DMS53 treated with DMSO at 0.1 percent for 48 hours (cell line): Measurements from ENCODE around the gene TLE3.

Source experiments
- DNase-seq: peaks from one replicate; lab custom pipeline; 2025; ENCODE audit not compliant: unreplicated experiment; lab: John Stamatoyannopoulos, UW

TLE3 gene

DNA sequence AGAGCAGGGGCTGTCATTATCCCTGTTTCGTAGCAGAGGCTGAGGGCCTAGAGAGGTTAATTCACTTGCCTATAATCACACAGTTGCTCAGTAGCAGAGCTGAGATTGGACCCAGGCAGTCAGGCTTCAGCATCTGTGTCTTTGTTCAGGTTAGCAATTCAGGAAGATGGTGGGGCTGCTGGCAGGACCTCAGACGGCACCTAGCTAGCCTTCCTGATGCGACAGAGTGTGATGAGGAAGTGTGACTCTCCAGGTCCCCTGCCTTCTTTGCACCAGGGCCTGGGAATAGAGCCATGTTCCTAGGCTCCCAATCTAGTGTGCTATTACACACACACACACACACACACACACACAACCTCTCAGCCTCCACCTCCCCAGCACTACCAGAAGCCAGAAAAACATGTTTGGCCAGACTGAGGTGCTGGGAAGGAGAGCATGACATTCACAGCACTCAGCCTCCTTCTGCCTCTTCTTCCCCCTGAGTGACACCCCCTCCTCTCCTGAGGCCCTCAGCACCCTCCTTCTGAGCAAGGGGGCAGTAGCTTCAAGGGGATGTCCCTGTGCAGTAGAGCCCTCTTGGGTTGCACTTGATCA is 88.9 kb downstream of the TLE3 start:
- DNase-seq, result no peak

DNA sequence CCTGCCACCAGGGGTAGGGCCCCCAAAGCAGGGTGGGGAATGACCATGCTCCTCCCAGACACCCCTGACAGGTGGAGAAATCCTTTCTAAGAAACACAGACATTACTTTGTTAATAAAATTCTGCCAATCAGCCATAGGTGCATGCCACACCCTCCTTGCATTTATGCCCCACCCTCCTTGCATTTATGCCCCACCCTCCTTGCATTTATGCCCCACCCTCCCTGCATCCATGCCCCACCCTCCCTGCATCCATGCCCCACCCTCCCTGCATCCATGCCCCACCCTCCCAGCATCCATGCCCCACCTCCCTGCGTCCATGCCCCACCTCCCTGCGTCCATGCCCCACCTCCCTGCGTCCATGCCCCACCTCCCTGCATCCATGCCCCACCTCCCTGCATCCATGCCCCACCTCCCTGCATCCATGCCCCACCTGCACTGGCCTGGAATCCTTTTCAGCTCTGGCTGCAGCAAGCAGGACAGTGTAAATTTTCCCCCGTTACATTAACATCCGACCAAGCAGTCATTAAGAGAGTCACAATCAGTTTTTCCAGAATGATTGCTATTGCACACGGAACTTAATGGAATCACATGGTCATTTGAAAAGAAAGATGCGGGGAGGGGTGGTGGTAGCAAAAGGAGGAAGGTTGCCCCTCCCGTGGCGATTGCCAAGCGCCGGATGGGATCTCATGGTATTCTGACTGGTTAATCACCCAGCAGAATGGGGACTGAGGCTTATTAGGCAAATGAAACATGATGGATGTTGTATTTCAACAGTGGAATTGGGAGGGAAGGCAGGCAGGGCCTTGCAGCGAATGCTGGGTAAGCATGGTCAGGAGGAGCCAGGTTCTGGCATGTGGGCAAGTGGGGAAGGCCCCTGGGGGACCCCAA is 91.2 kb downstream of the TLE3 start:
- DNase-seq, result no peak

DNA sequence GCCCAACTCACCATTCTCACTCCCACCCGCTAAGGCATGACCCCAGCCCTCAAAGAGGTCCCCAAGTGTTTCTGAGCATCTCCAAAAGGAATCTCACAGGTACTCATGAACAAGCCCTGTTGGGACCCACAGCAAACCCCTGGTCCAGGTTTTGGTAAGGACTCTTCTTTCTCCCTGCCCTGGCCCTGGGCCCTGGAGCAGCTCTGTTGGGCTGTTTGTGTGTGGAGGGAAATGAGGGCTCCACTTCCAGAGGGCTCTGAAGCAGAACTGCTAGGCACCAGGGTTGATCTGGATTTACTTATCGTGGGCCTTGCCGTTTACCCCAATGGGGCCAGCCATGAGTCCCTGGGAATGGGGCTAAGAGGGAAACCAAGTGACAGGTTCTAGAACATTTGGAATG is 92.9 kb downstream of the TLE3 start:
- DNase-seq, result no peak

DNA sequence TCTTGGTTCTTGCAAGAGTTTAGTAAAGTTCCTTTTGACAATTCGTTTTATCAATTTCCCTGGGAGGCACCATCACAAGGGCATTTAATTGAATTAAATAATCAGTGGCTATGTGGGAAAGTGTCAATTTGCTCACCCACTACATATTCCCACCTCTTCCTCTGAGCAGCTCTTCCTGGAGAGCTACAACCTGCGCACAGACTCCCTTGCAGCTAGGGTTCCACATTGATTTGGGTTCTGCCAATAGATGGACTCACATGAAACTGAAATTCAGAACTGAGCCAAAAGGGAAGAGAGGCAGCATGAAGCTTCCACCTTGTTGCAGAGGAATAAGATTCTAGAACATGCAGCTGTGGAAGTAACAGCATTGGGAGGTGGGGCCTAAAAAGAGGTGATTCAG is 94.8 kb downstream of the TLE3 start:
- no peak for DNase-seq

DNA sequence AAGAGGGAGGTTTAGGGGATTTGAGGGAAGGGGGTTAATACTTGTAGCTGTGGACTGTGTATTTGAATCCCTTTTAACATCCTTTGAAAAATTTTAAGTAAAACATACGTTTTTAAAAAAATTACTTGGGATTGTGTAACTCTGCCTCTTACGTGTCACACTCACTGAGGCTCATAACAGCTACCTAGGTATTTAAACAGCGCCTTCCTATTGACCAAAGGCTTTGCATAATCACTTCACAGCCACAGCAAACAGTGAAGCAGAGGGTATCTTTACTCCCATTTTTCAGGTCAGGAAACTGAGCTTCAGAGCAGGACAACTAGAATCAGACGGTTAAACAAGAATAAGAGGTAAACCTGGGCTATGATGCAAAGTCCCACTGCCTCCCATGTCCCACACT is 95.9 kb downstream of the TLE3 start:
- DNase-seq, result no peak

DNA sequence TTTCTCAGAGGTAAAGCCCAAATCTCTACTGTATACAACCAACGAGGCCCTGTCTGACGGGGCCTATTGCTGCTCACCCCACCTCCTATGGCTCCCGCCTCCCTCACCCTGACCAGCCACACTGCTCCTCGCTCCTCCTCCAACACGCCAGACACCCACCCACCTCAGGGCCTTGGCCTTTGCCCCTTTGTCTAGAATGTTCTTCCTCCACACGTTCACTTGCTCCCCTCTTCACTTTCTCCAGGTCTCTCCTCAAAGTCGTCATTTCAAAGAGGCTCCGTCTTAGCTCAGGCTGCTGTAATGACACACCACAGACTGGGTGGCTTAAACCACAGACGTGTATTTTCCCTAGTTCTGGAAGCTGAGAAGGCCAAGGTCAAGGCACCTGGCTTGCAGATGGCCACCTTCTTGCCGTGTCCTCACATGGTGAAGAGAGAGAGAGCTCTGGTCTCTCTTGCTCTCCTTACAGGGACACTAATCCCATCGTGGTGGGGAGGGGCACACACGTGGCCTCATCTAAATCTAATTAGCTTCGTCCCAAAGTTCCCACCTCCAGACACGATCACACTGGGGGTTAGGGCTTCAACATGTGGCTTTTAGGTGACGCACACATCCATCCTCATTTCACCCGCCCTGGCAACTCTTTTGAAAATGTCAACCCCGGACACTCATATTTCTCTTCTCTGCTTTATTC is 98.2 kb downstream of the TLE3 start:
- DNase-seq, result no peak

DNA sequence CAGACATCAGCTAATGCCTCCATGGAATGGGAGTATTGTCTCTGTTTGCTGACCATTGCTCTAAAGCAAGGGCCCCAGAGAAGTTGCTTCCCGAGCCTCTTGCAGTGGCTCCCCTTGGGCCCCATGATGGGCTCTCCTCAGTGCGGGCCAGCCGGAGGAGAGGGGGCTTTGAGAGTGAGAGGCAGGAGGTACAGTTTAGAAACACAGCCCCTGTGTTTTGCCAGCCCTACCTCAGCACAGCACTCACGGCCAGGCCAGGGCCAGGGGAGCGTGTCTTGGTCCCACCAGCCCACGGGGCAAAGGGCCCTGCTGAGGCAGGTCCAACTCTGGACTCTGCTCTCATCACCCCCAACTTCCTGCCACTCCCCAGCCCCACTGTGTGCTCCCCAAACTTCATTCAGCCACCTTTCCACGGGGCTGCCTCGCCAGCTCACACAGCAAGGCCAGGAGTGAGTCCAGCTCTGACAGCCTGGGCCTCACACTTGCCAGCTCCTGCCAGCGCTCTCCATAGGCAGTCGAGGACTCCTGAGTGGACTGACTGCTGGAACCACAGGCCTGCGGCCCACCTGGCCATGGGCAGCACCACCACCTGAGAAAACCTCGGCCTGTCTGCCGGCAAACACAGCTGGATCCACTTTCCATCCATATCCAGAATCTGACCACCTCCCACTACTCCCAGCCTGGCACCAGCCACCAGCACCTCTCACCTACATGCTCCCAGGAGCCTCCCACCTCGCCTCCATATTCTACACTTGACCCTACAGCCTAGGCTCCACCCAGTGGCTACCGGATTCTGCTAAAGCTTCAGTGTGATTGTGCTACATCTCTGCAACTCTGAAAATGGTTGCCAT is 99.0 kb downstream of the TLE3 start:
- DNase-seq, result no peak

DNA sequence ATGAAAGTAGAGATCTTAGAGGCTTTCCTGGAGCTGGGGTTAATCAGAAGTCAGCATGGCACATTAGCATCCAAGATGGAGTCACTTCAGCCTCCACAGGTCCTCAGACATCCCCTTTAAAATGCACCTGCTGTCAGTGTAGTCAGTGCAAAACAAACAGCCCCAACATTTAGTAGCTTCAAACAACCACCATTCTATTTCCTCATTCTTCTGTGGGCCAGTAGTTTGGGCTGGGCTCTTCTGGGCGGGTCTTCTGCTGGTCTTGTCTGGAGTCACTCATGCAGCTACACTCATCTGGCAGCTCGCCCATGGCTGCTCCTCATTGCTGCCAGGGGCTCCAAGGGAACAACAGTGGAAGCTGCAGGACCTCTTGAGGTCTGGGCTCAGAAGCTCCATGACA is 99.9 kb downstream of the TLE3 start:
- peak; percentile 69 for DNase-seq
